Brain microvascular endothelial cell (primary cell): ENCODE results near the gene FSHR.

Source experiments
- DNase-seq: peaks from one replicate; pipeline ENCODE4 v3.0.0-alpha.2; 2020
- H3K27ac ChIP-seq: fragments of 250-450 bp; sonication (Bioruptor Pico); 2 replicates; pipeline ENCODE4 v1.5.1; 2020; ENCODE audit warnings: mild to moderate bottlenecking, moderate library complexity
- H3K27me3 ChIP-seq: fragments of 250-450 bp; sonication (Bioruptor Pico); replicated peaks from 2 replicates; pipeline ENCODE4 v1.5.1; 2020; ENCODE audit warnings: mild to moderate bottlenecking
- H3K36me3 ChIP-seq: fragments of 250-450 bp; sonication (Bioruptor Pico); replicated peaks from 2 replicates; pipeline ENCODE4 v1.5.1; 2020; ENCODE audit warnings: mild to moderate bottlenecking
- H3K4me3 ChIP-seq: 2 replicates; pipeline ENCODE4 v1.5.1; 2011; ENCODE audit warnings: low read depth, mild to moderate bottlenecking, control low read depth, low read length, moderate library complexity
- in situ Hi-C: cut with HindIII; loops from 2 replicates; pipeline ENCODE4 v1.10.0; 2017; ENCODE audit warnings: low sequenced_read_pairs, low pct_ligation_motif_present
- TF ChIP-seq, protein P1 (sequence below): IDR thresholded peaks from 2 replicates; pipeline ENCODE4 v1.5.1; 2011; ENCODE audit warnings: low read depth, mild to moderate bottlenecking, moderate library complexity, low read length, control low read depth, inconsistent platforms; ENCODE audit errors: missing control alignments

FSHR gene

DNA sequence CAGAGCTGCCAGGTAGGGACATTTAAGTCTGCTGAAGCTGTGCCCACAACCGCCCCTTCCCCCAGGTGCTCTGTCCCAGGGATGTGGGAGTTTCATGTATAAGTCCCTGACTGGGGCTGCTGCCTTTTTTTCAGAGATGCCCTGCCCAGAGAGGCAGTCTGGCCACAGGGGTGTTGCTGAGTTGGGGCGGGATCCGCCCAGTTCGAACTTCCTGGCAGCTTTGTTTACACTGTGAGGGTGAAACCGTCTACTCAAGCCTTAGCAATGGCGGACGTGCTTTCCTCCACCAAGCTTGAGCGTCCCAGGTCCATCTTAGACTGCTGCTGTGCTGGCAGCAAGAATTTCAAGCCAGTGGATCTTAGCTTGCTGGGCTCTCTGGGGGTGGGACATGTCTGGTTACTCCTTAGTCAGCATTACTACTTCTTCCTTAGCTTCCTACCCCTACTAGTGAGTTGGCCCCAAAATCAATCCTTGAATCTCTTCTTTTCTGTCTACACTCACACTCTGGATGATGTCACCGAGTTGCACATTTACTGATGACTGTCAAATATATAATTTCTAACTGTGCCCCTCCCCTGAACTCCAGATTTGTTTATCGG is 31.8 kb upstream of the FSHR start:
- in situ Hi-C loops, result no loop called here

DNA sequence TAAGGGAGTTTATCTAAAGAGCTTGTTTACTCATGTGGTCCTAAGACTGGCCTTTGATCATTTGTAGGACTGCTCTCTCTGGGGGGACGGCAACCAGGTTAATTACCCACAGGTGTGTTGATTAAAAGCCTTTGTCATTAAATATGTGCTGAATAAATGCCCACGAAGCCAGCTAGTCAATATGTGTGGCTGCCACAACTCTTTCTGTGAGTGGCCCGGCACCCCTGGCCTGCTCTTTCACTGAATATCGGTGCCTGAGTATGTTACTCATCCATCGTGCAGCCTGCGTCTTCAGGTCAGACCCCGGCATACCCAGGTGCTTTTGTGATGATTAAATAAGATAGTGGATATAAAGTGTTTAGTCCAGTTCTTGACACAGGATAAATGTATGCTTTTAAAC is 24.3 kb upstream of the FSHR start:
- Histone ChIP-seq H3K4me3 (no peak overlapping the region), H3K27ac (no peak overlapping the region), H3K27me3 (no peaks in the 10 kb centered on the region), H3K36me3 (no peaks in the 10 kb centered on the region)
- no peak for DNase-seq
- in situ Hi-C loops, result no loop called here
- TF ChIP-seq, protein P1, sequence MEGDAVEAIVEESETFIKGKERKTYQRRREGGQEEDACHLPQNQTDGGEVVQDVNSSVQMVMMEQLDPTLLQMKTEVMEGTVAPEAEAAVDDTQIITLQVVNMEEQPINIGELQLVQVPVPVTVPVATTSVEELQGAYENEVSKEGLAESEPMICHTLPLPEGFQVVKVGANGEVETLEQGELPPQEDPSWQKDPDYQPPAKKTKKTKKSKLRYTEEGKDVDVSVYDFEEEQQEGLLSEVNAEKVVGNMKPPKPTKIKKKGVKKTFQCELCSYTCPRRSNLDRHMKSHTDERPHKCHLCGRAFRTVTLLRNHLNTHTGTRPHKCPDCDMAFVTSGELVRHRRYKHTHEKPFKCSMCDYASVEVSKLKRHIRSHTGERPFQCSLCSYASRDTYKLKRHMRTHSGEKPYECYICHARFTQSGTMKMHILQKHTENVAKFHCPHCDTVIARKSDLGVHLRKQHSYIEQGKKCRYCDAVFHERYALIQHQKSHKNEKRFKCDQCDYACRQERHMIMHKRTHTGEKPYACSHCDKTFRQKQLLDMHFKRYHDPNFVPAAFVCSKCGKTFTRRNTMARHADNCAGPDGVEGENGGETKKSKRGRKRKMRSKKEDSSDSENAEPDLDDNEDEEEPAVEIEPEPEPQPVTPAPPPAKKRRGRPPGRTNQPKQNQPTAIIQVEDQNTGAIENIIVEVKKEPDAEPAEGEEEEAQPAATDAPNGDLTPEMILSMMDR, result no peak

More for the DNA sequence above, 31.8 kb upstream of the FSHR start:
- Histone ChIP-seq H3K36me3 (no peaks in the 10 kb centered on the region), H3K4me3 (no peak overlapping the region), H3K27ac (no peak overlapping the region), H3K27me3 (no peaks in the 10 kb centered on the region)
- TF ChIP-seq, protein P1, result no peak
- no peak for DNase-seq

DNA sequence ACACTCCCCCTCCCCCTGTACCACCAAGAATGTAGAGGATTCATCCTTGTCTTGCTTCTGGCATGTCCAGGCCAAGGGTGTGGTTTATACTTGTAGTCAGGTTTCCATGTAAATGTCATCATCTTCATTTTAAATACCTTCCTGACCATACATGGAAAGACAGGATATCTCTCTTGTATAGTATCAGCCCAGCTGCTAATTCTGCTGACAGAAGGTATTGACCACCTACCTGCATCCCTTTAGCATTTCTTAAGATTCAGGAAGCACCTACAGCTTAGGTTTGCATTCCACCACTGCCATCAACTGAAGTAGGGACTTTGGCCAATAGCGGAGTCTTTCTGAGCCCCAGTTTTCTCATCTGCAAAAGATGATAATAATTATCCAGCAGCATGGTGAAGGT is 22.9 kb upstream of the FSHR start:
- Histone ChIP-seq H3K27me3 (no peaks in the 10 kb centered on the region), H3K27ac (no peak overlapping the region), H3K4me3 (no peak overlapping the region), H3K36me3 (no peaks in the 10 kb centered on the region)
- in situ Hi-C loops, result no loop called here
- TF ChIP-seq, protein P1, result no peak
- no peak for DNase-seq

DNA sequence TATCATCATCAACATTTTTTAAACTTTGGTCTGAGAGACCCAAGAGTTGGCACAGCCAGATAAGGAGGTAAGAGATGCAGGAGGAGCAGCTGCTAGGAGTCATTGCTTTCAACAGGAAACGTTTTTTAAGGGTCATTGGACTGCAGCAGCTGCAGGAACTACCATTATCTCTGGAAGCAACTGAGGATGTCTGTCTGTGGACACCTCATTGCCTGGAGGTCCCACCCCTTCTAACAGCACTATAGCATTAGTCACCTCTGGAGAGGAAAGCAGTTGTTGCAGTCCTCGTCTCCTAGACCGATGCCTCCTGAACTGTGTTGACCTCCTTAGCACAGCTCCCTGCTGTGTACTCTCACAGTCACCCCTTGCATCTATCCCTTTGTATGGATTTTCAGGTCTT is 21.5 kb upstream of the FSHR start:
- H3K4me3 ChIP-seq, result no peak overlapping the region
- DNase-seq, result no peak
- TF ChIP-seq, protein P1, result no peak
- H3K27me3 ChIP-seq, result no peaks in the 10 kb centered on the region
- in situ Hi-C loops, result no loop called here
- no peaks in the 10 kb centered on the region for H3K36me3 ChIP-seq
- no peak overlapping the region for H3K27ac ChIP-seq

DNA sequence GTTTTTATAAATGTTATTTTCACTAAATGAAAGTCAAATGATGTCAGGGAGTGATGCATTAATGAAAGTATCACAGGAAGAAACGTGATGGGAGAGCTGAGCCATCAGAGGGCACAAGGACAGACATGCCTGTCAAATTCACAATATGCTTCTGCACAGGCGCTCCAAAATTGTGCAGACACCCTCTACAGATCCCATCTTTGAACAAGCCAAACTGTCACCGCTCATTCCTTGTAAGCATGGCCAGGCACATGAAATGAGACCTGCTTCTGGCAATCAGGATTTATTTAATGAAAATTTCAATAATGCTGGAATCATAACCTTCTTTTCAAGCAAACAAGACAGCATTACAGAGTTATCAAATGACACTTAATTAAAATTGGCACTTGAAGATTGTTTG is 20.4 kb upstream of the FSHR start:
- in situ Hi-C loops, result no loop called here
- no peak overlapping the region for H3K4me3 ChIP-seq
- H3K27me3 ChIP-seq, result no peaks in the 10 kb centered on the region
- TF ChIP-seq, protein P1, result no peak
- H3K36me3 ChIP-seq, result no peaks in the 10 kb centered on the region
- DNase-seq, result no peak
- H3K27ac ChIP-seq, result no peak overlapping the region

DNA sequence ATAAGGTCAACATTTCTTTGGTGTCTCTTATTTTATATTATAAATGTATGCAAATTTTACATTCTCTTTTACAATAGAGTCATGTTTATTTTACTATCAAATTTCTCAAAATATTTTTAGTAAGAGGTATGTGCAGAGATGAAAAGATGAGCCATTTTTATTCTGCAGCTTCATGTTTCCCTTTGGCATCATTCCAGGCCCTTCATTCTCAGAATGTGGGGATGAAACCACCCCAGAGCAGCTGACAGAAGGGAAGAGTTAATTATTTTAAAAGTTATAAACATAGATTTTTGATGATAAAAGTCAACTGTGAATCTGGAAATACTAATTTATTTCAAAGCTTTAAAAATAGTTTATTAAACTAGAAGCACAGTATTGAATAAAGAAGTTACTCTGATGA is 12.8 kb upstream of the FSHR start:
- no peak for DNase-seq
- no peak overlapping the region for H3K4me3 ChIP-seq
- no peaks in the 10 kb centered on the region for H3K27me3 ChIP-seq
- in situ Hi-C loops, result no loop called here
- no peak overlapping the region for H3K27ac ChIP-seq
- H3K36me3 ChIP-seq, result no peaks in the 10 kb centered on the region
- TF ChIP-seq, protein P1, result no peak
